OCI-LY7 (cell line): Measurements from ENCODE around the gene AGBL3.

Source experiments
- CTCF ChIP-seq: fragments of 200-600 bp; sonication (generic); conservative IDR thresholded peaks from 2 replicates; pipeline ENCODE4 v1.5.1; 2014; ENCODE audit warnings: mild to moderate bottlenecking, antibody characterized with exemption, low read length, moderate library complexity, mixed read lengths
- EZH2phosphoT487 ChIP-seq: fragments of 200-600 bp; sonication (generic); IDR thresholded peaks from 2 replicates; pipeline ENCODE4 v1.6.1; 2018; ENCODE audit warnings: low read depth, borderline replicate concordance, mild to moderate bottlenecking, mixed run types, antibody characterized with exemption, low read length, moderate library complexity, mixed read lengths

- TF ChIP-seq CTCF (no peak), EZH2phosphoT487 (no peak)
These were observed 96.7 kb downstream of the AGBL3 start for GRCh38 chr7:135083005-135083404.
